Measurements from ENCODE around the gene PLEKHA1. TPM values are rescaled to one million over a fixed set of nuclear protein-coding genes. Genes with fewer than 3 reads are reported as not detected.

The PLEKHA1 gene
- total and polyA plus RNA-seq, 2 donors (not counting 1 experiment from before 2014, with no cell fraction given) = 9.0 to 34.0 TPM

DNA sequence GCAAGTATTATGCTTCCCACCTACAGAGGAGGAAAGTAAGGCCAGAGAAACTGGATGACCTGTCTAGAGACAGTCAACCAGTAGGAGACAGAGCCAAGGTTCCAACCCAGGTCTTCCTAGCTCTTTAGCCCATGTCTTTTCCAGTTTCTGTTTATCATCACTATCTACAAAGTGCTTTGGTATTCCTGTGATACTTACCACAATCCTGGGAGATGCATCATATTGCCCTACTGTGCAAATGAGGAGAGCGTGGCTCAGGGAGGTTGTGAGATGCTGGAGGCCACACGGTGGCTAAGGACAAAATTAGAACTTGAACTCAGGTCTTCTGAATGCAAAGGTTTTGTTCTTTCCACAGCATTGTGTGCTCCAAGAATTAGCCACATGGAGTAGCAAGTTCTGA is 11.2 kb upstream of the PLEKHA1 start:
- no peak overlapping the region for H3K27ac ChIP-seq (ENCODE audit: low read length in 2 of 2)
- peaks cover 0 to 6% (median 4%) of the 10 kb centered on the region in 3 donors for H3K9me3 ChIP-seq (ENCODE audit: control extremely low read depth in 1 of 3, control insufficient read depth in 2 of 3, insufficient read depth in 1 of 3, low read length in 2 of 3)
- DNase-seq = no peak
- no peaks in the 10 kb centered on the region for H3K36me3 ChIP-seq (replicated peaks in 1 of 2; ENCODE audit: control extremely low read depth in 1 of 2, control insufficient read depth in 1 of 2, extremely low read depth in 1 of 2, insufficient read depth in 2 of 2, low read length in 1 of 2)
- 68% methylated on average over 2 of the region's 2 CpGs for WGBS (ENCODE audit: insufficient coverage)
- no peaks in the 10 kb centered on the region for H4K20me1 ChIP-seq (ENCODE audit: control insufficient read depth, insufficient read depth, low read length, poor library complexity, severe bottlenecking)
- peaks cover 44% of the 10 kb centered on the region for H3K27me3 Mint-ChIP-seq
- TF ChIP-seq, protein P1, sequence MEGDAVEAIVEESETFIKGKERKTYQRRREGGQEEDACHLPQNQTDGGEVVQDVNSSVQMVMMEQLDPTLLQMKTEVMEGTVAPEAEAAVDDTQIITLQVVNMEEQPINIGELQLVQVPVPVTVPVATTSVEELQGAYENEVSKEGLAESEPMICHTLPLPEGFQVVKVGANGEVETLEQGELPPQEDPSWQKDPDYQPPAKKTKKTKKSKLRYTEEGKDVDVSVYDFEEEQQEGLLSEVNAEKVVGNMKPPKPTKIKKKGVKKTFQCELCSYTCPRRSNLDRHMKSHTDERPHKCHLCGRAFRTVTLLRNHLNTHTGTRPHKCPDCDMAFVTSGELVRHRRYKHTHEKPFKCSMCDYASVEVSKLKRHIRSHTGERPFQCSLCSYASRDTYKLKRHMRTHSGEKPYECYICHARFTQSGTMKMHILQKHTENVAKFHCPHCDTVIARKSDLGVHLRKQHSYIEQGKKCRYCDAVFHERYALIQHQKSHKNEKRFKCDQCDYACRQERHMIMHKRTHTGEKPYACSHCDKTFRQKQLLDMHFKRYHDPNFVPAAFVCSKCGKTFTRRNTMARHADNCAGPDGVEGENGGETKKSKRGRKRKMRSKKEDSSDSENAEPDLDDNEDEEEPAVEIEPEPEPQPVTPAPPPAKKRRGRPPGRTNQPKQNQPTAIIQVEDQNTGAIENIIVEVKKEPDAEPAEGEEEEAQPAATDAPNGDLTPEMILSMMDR (IDR thresholded peaks at IDR 0.05) = no peak
- no peak for TF ChIP-seq EZH2 (IDR thresholded peaks at IDR 0.05; ENCODE audit: borderline replicate concordance, insufficient read depth, low read depth, low read length, poor library complexity, severe bottlenecking)
- POLR2A ChIA-PET = no interaction called here
- intact Hi-C loops (cut with micrococcal nuclease) = no loop called here
- no peak overlapping the region for H3K4me2 ChIP-seq (replicated peaks; ENCODE audit: low read depth, low read length, poor library complexity, severe bottlenecking)
- CTCF ChIA-PET = no interaction called here
- no peaks in the 10 kb centered on the region for H3K4me1 ChIP-seq (ENCODE audit: control insufficient read depth in 2 of 2, insufficient read depth in 2 of 2, low read length in 2 of 2)
- H3K9me3 Mint-ChIP-seq (ENCODE audit: insufficient read depth) = peaks cover 4% of the 10 kb centered on the region
- ATAC-seq (ENCODE audit: low read depth) = no peak
- H3K4me3 Mint-ChIP-seq = no peak overlapping the region
- no peak overlapping the region for H3K9ac ChIP-seq (ENCODE audit: low read length)
- H3K27ac Mint-ChIP-seq = no peak overlapping the region
- H3K79me2 ChIP-seq (ENCODE audit: control insufficient read depth, insufficient read depth, low read length) = no peaks in the 10 kb centered on the region
- no peaks in the 10 kb centered on the region for H3K4me1 Mint-ChIP-seq
- H3K27me3 ChIP-seq (replicated peaks in 1 of 4; ENCODE audit: control extremely low read depth in 1 of 4, control insufficient read depth in 3 of 4, insufficient read depth in 4 of 4, low read length in 3 of 4) = peaks cover 0 to 12% (median 3%) of the 10 kb centered on the region in 4 experiments
- H2AFZ ChIP-seq (ENCODE audit: insufficient read depth, low read depth, low read length, poor library complexity, severe bottlenecking) = no peak overlapping the region
- no peak overlapping the region for H3K4me3 ChIP-seq (ENCODE audit: control extremely low read depth in 1 of 5, extremely low read depth in 1 of 5, insufficient read depth in 1 of 5, low read depth in 2 of 5, low read length in 4 of 5)

DNA sequence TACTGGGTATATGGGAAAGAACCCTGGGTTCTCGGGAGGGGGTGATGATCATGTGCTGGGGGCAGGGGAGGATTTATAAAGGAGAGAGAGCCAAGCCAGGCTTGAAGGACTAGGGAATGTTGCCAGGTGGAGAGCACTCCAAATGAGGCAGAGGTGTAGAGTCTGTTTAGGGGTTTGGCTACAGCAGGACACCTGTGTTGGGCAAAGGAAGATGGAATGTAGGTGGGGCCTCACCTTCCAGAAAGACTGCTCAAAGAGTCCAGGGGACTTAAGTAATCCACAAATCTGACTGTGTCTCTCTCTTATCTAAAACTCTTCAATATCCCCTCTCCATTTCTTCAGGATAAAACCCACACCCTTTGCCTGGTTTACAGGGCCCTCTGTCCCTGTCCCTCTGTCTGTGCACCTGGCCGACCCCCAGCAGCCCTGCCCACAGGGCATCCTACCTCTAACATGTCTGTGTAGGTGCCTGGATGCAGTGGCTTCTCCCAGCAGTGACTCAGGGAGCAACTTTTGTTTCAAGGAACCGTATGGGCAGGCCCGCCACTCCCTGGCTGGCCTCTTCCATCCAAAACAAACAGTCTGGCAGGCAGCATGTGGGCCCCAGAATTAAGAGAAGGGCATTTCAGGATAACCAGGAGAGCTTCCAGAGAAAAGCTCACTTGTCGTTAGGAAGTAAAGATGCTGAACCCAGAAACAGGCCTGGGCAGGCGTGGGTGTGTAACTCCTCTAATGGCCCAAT is 10.6 kb upstream of the PLEKHA1 start:
- Histone ChIP-seq H3K4me1 (ENCODE audit: control insufficient read depth in 2 of 2, insufficient read depth in 2 of 2, low read length in 2 of 2) (no peaks in the 10 kb centered on the region), H3K9ac (ENCODE audit: low read length) (no peak overlapping the region), H3K27me3 (replicated peaks in 1 of 4; ENCODE audit: control extremely low read depth in 1 of 4, control insufficient read depth in 3 of 4, insufficient read depth in 4 of 4, low read length in 3 of 4) (peaks cover 0 to 18% (median 5%) of the 10 kb centered on the region in 4 experiments), H3K4me3 (ENCODE audit: control extremely low read depth in 1 of 5, extremely low read depth in 1 of 5, insufficient read depth in 1 of 5, low read depth in 2 of 5, low read length in 4 of 5) (no peak overlapping the region), H3K79me2 (ENCODE audit: control insufficient read depth, insufficient read depth, low read length) (no peaks in the 10 kb centered on the region), H4K20me1 (ENCODE audit: control insufficient read depth, insufficient read depth, low read length, poor library complexity, severe bottlenecking) (no peaks in the 10 kb centered on the region), H3K36me3 (replicated peaks in 1 of 2; ENCODE audit: control extremely low read depth in 1 of 2, control insufficient read depth in 1 of 2, extremely low read depth in 1 of 2, insufficient read depth in 2 of 2, low read length in 1 of 2) (no peaks in the 10 kb centered on the region), H2AFZ (ENCODE audit: insufficient read depth, low read depth, low read length, poor library complexity, severe bottlenecking) (no peak overlapping the region), H3K27ac (ENCODE audit: low read length in 2 of 2) (no peak overlapping the region), H3K4me2 (replicated peaks; ENCODE audit: low read depth, low read length, poor library complexity, severe bottlenecking) (no peak overlapping the region), H3K9me3 (ENCODE audit: control extremely low read depth in 1 of 3, control insufficient read depth in 2 of 3, insufficient read depth in 1 of 3, low read length in 2 of 3) (peaks cover 0 to 4% (median under 1%) of the 10 kb centered on the region in 3 donors)
- Mint-ChIP-seq H3K27me3 (peaks cover 44% of the 10 kb centered on the region), H3K27ac (no peak overlapping the region), H3K4me1 (no peaks in the 10 kb centered on the region), H3K4me3 (no peak overlapping the region), H3K9me3 (ENCODE audit: insufficient read depth) (peaks cover under 1% of the 10 kb centered on the region)
- POLR2A ChIA-PET = interaction anchor here (0.6 kb wide), 1 partner anchor 21 kb away, joined by 7 read pairs; no protein-coding TSS in a partner anchor
- no peak for DNase-seq
- CTCF ChIA-PET = no interaction called here
- intact Hi-C loops (cut with micrococcal nuclease) = no loop called here
- TF ChIP-seq, protein P1 (IDR thresholded peaks at IDR 0.05) = no peak
- no peak for TF ChIP-seq EZH2 (IDR thresholded peaks at IDR 0.05; ENCODE audit: borderline replicate concordance, insufficient read depth, low read depth, low read length, poor library complexity, severe bottlenecking)
- ATAC-seq (ENCODE audit: low read depth) = no peak
- 100% methylated on average over 3 of the region's 6 CpGs for WGBS (ENCODE audit: insufficient coverage)

Measured in B cell (primary cell).